ENCODE measurements around the gene SLC34A3. TPM values are rescaled to one million over a fixed set of nuclear protein-coding genes. Genes with fewer than 3 reads are reported as not detected.

SLC34A3 gene
- total RNA-seq, 1 donor, result not detected

GRCh38 chr9:137221095-137221505 is 9.6 kb upstream of the SLC34A3 start:
- DNase-seq (ENCODE audit: insufficient read length, low spot score, missing footprints), result no peak
- TF ChIP-seq, protein P1, sequence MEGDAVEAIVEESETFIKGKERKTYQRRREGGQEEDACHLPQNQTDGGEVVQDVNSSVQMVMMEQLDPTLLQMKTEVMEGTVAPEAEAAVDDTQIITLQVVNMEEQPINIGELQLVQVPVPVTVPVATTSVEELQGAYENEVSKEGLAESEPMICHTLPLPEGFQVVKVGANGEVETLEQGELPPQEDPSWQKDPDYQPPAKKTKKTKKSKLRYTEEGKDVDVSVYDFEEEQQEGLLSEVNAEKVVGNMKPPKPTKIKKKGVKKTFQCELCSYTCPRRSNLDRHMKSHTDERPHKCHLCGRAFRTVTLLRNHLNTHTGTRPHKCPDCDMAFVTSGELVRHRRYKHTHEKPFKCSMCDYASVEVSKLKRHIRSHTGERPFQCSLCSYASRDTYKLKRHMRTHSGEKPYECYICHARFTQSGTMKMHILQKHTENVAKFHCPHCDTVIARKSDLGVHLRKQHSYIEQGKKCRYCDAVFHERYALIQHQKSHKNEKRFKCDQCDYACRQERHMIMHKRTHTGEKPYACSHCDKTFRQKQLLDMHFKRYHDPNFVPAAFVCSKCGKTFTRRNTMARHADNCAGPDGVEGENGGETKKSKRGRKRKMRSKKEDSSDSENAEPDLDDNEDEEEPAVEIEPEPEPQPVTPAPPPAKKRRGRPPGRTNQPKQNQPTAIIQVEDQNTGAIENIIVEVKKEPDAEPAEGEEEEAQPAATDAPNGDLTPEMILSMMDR (IDR thresholded peaks at IDR 0.05; ENCODE audit: extremely low read depth, low read depth, low read length), result no peak
- no peak overlapping the region for H3K4me2 ChIP-seq (ENCODE audit: insufficient read depth, low read length)

DNA sequence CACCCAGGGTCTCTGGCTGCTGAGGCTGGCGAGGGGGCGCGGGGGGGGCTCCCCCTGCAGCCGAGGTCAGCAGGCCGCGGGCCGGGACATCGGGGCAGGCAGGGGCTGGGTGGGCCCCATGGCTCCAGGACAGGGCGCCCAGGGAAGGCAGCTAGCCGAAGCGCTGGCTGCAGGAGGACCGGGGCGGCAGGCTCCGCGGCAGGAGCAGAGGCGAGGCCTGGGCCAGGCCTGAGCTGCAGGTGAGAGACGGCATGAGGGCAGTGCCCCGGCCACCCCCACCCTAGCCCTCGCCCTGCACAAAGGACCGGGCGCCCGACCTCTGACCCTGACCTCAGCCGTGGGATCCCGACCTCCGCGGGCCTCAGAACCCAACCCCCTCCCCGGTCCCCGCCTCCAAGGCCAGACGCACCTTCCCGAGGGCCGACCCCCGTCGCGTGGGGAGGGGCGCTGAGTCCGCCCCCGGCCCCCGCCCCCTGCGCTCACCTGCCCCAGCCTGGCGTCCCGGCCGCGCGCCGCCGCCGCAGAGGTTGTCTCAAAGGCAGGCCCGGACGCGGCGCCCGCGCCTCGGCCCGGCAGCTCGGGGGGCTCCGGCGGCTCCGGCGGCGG is 9.1 kb upstream of the SLC34A3 start:
- Histone ChIP-seq H3K4me3 (ENCODE audit: insufficient read depth, low read length) (peak overlapping the region; percentile 57), H3K27ac (ENCODE audit: low read depth, low read length) (no peak overlapping the region), H3K9me3 (ENCODE audit: low read depth, low read length) (no peaks in the 10 kb centered on the region), H3K36me3 (ENCODE audit: insufficient read depth, low read length) (no peaks in the 10 kb centered on the region), H3K27me3 (ENCODE audit: insufficient read depth, low read length) (no peaks in the 10 kb centered on the region), H2AFZ (ENCODE audit: low read length) (no peak overlapping the region), H4K20me1 (ENCODE audit: insufficient read depth, low read length) (no peaks in the 10 kb centered on the region), H3K79me2 (ENCODE audit: insufficient read depth, low read length) (no peaks in the 10 kb centered on the region), H3K4me1 (ENCODE audit: insufficient read depth, low read length) (peaks cover 23% of the 10 kb centered on the region), H3K4me2 (ENCODE audit: insufficient read depth, low read length) (peak overlapping the region; percentile 43)
- TF ChIP-seq, protein P1 (IDR thresholded peaks at IDR 0.05; ENCODE audit: extremely low read depth, low read depth, low read length), result no peak
- DNase-seq (ENCODE audit: insufficient read length, low spot score, missing footprints), result no peak

More at GRCh38 chr9:137221095-137221505, 9.6 kb upstream of the SLC34A3 start:
- no peaks in the 10 kb centered on the region for H3K36me3 ChIP-seq (ENCODE audit: insufficient read depth, low read length)
- no peaks in the 10 kb centered on the region for H3K79me2 ChIP-seq (ENCODE audit: insufficient read depth, low read length)
- H3K9me3 ChIP-seq (ENCODE audit: low read depth, low read length), result no peaks in the 10 kb centered on the region
- H3K27me3 ChIP-seq (ENCODE audit: insufficient read depth, low read length), result no peaks in the 10 kb centered on the region
- no peaks in the 10 kb centered on the region for H4K20me1 ChIP-seq (ENCODE audit: insufficient read depth, low read length)
- no peak overlapping the region for H2AFZ ChIP-seq (ENCODE audit: low read length)
- no peak overlapping the region for H3K4me3 ChIP-seq (ENCODE audit: insufficient read depth, low read length)
- H3K4me1 ChIP-seq (ENCODE audit: insufficient read depth, low read length), result peaks cover 24% of the 10 kb centered on the region
- no peak overlapping the region for H3K27ac ChIP-seq (ENCODE audit: low read depth, low read length)

GRCh38 chr9:137222190-137223077 is 8.3 kb upstream of the SLC34A3 start, which contains the start of gene RNF208:
Gene RNF208, minus strand, starts transcription at chr9:137222240. Its CDS starts 1,028 bp downstream, at chr9:137221212.
- Histone ChIP-seq H3K36me3 (ENCODE audit: insufficient read depth, low read length) (no peaks in the 10 kb centered on the region), H3K4me1 (ENCODE audit: insufficient read depth, low read length) (peaks cover 19% of the 10 kb centered on the region), H3K4me3 (ENCODE audit: insufficient read depth, low read length) (peak within 1 kb of the TSS; percentile 90), H3K27me3 (ENCODE audit: insufficient read depth, low read length) (no peaks in the 10 kb centered on the region), H3K79me2 (ENCODE audit: insufficient read depth, low read length) (no peaks in the 10 kb centered on the region), H4K20me1 (ENCODE audit: insufficient read depth, low read length) (no peaks in the 10 kb centered on the region), H3K9me3 (ENCODE audit: low read depth, low read length) (no peaks in the 10 kb centered on the region), H3K4me2 (ENCODE audit: insufficient read depth, low read length) (peak within 1 kb of the TSS; percentile 86), H3K27ac (ENCODE audit: low read depth, low read length) (no peak within 1 kb of the TSS), H2AFZ (ENCODE audit: low read length) (peak within 1 kb of the TSS; percentile 51)
- TF ChIP-seq, protein P1 (IDR thresholded peaks at IDR 0.05; ENCODE audit: extremely low read depth, low read depth, low read length), result no peak
- DNase-seq (ENCODE audit: insufficient read length, low spot score, missing footprints), result no peak
